Measurements from ENCODE around the gene TOB2.

TOB2 gene

GRCh38 chr22:41485033-41485432, 38.4 kb upstream of the TOB2 start:
- TF ChIP-seq CTCF (IDR thresholded peaks at IDR 0.05; ENCODE audit: borderline replicate concordance, control extremely low read depth, extremely low read depth, insufficient read depth, missing control alignments): no peak
- in situ Hi-C loops (cut with MboI; ENCODE audit: low sequenced_read_pairs, unreplicated experiment): no loop called here
- no peak for DNase-seq (ENCODE audit: low spot score)

- in situ Hi-C loops (cut with MboI; ENCODE audit: low sequenced_read_pairs, unreplicated experiment): no loop called here
- DNase-seq (ENCODE audit: low spot score): peak; percentile 66
- TF ChIP-seq CTCF (IDR thresholded peaks at IDR 0.05; ENCODE audit: borderline replicate concordance, control extremely low read depth, extremely low read depth, insufficient read depth, missing control alignments): no peak
Observed at GRCh38 chr22:41482319-41482935, 35.8 kb upstream of the TOB2 start.

- no peak for DNase-seq (ENCODE audit: low spot score)
- in situ Hi-C loops (cut with MboI; ENCODE audit: low sequenced_read_pairs, unreplicated experiment): no loop called here
- TF ChIP-seq CTCF (IDR thresholded peaks at IDR 0.05; ENCODE audit: borderline replicate concordance, control extremely low read depth, extremely low read depth, insufficient read depth, missing control alignments): no peak
Observed at GRCh38 chr22:41481925-41482318, 35.3 kb upstream of the TOB2 start.

DNA sequence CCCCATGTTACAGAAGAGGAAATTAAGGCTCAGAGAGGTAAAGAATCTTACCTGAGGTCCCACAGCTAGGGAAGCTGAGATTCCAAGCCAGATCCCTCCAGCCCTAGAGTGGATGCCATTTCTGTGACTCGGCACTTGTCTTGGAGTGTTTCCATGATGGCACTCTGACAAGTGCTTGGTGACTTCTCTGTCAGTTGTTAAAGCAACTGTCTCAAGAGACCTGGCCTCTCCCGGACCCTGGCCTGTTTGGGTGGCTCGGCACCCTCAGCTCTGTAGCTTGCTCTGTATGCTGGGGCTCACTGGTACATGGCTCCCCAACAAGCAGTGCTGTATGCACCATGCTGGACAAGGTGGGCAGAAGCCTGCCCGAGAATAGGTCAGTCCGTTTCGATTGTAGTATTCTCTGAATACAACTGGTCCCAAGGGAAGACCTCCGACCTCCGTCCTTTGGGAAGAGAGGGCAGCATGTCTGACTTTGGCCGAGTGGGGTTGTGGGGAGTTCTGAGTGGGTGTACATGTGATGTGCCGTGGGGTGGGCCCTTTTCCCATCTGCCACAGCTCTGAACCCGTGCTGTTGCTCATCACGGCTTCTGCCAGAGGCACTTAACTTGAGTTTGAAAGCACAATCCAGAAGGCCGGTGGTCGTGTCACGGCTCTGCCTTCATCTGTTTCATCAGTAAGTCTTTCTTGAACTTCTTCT, 34.7 kb upstream of the TOB2 start:
- TF ChIP-seq CTCF (IDR thresholded peaks at IDR 0.05; ENCODE audit: borderline replicate concordance, control extremely low read depth, extremely low read depth, insufficient read depth, missing control alignments): no peak
- in situ Hi-C loops (cut with MboI; ENCODE audit: low sequenced_read_pairs, unreplicated experiment): no loop called here
- DNase-seq (ENCODE audit: low spot score): no peak

DNA sequence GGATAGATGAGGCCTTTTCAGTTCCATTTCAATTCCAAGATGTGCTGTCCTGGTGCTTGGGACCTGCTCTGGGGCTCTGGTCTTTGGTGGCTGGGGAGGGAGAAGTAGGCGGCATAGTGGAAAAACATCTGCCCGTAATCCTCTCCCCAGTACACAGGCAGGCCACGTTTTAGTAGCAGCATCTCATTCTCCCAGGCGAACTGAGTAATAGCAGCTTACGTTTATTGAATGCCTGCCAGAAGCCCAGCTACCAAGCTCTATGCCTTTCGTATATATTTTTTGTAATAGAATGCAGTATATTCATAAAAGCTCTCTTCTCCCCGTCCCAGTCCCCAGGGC, 33.8 kb upstream of the TOB2 start:
- in situ Hi-C loops (cut with MboI; ENCODE audit: low sequenced_read_pairs, unreplicated experiment): no loop called here
- no peak for DNase-seq (ENCODE audit: low spot score)
- TF ChIP-seq CTCF (IDR thresholded peaks at IDR 0.05; ENCODE audit: borderline replicate concordance, control extremely low read depth, extremely low read depth, insufficient read depth, missing control alignments): no peak

- in situ Hi-C loops (cut with MboI; ENCODE audit: low sequenced_read_pairs, unreplicated experiment): no loop called here
- no peak for TF ChIP-seq CTCF (IDR thresholded peaks at IDR 0.05; ENCODE audit: borderline replicate concordance, control extremely low read depth, extremely low read depth, insufficient read depth, missing control alignments)
- no peak for DNase-seq (ENCODE audit: low spot score)
Observed at GRCh38 chr22:41479671-41480396, 33.2 kb upstream of the TOB2 start.

Measured in GM13976 (cell line).